ENCODE results near the gene BMP2K. TPM values are rescaled to one million over a fixed set of nuclear protein-coding genes. Genes with fewer than 3 reads are reported as not detected.

The BMP2K gene
- total RNA-seq, 6 donors from 2014 or later: 34.2 to 50.3 (median 42.1) TPM

GRCh38 chr4:78749258-78749971, 26.7 kb upstream of the BMP2K start:
- Histone ChIP-seq H3K36me3 (no peaks in the 10 kb centered on the region), H3K9me3 (no peaks in the 10 kb centered on the region), H3K4me3 (no peak overlapping the region), H3K27ac (peak overlapping the region in 1 of 4 donors; percentile 31), H3K27me3 (no peaks in the 10 kb centered on the region), H3K4me1 (peaks cover 0 to 15% (median 4%) of the 10 kb centered on the region in 4 donors)
- DNase-seq (no peak), ATAC-seq (ENCODE audit: low FRiP score in 2 of 2) (no peak)
- TF ChIP-seq, protein P1, sequence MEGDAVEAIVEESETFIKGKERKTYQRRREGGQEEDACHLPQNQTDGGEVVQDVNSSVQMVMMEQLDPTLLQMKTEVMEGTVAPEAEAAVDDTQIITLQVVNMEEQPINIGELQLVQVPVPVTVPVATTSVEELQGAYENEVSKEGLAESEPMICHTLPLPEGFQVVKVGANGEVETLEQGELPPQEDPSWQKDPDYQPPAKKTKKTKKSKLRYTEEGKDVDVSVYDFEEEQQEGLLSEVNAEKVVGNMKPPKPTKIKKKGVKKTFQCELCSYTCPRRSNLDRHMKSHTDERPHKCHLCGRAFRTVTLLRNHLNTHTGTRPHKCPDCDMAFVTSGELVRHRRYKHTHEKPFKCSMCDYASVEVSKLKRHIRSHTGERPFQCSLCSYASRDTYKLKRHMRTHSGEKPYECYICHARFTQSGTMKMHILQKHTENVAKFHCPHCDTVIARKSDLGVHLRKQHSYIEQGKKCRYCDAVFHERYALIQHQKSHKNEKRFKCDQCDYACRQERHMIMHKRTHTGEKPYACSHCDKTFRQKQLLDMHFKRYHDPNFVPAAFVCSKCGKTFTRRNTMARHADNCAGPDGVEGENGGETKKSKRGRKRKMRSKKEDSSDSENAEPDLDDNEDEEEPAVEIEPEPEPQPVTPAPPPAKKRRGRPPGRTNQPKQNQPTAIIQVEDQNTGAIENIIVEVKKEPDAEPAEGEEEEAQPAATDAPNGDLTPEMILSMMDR (IDR thresholded peaks at IDR 0.05): no peak
- TF ChIP-seq POLR2AphosphoS5 (IDR thresholded peaks at IDR 0.05) (no peak), EP300 (IDR thresholded peaks at IDR 0.05) (no peak), POLR2A (IDR thresholded peaks at IDR 0.05) (no peak)
- WGBS, 2 donors: 72 to 83% methylated on average over 4 of the region's 4 CpGs

DNA sequence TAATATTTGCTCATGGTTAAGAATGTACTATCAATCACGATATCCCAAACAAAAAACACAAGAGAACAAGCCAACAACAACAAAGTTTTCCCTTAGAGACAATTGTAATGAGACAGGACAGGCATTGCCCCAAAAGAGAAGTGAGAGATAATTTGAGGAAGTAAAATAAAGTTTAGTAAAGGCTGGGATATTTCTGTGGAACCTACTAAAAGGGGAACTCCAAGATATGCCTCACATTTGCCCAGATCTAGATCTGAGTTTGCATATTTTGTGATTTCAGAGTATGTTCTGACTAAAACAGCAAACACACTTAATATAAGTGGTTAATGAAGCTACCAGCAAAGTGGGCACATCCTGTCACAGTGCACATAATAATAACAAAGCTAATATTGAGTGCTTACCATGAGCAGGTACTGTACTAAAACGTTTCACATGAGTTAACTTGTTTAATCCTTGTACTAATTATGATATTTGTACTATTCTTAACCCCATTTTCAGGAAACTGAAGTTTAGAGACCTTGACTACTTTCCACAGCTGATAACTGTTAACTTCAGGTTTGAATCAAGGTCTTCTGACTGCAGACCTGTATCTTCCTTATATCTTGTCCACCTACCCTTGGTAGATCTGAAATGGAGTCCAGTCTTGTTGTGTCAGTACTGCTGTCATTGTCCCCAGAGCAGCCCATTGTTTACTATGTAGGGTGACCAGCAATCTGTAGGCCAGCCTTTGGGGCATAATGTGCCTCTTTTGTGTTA, 26.0 kb upstream of the BMP2K start:
- peak in 1 of 2 donors; percentile 91 for ATAC-seq (ENCODE audit: low FRiP score in 2 of 2)
- WGBS, 2 donors: 17 to 30% methylated on average over 2 of the region's 2 CpGs
- TF ChIP-seq, protein P1 (IDR thresholded peaks at IDR 0.05): no peak
- no peak for TF ChIP-seq EP300 (IDR thresholded peaks at IDR 0.05)
- TF ChIP-seq POLR2AphosphoS5 (IDR thresholded peaks at IDR 0.05): no peak
- TF ChIP-seq POLR2A (IDR thresholded peaks at IDR 0.05): no peak
- Histone ChIP-seq H3K4me3 (no peak overlapping the region), H3K27ac (peak overlapping the region in 3 of 4 donors; percentile 17 to 35 (median 27)), H3K27me3 (no peaks in the 10 kb centered on the region), H3K9me3 (no peaks in the 10 kb centered on the region), H3K36me3 (no peaks in the 10 kb centered on the region), H3K4me1 (peaks cover 0 to 15% (median 4%) of the 10 kb centered on the region in 4 donors)
- no peak for DNase-seq

DNA sequence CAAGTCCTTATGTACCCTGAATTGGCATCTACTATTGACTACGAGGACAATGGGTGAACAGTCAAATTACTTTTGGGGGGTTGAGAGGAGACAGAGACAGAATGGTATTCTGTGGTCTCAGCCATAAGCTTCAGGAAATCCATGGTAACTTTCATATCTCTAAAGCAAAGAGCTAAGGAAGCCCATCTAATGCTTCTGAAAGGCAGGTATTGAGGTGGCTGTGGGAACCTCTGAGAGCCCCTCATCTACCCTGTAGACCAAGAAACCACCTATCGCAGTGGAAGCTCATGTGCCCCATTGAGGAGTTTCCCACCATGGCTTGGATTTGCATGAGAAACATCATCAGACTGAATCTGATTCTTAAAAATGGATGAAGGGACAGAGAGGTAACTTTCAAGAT, 23.1 kb upstream of the BMP2K start:
- ATAC-seq (ENCODE audit: low FRiP score in 2 of 2): no peak
- WGBS, 2 donors: 94 to 100% methylated on average over 2 of the region's 2 CpGs
- TF ChIP-seq EP300 (IDR thresholded peaks at IDR 0.05) (no peak), POLR2A (IDR thresholded peaks at IDR 0.05) (no peak), POLR2AphosphoS5 (IDR thresholded peaks at IDR 0.05) (no peak)
- TF ChIP-seq, protein P1 (IDR thresholded peaks at IDR 0.05): no peak

DNA sequence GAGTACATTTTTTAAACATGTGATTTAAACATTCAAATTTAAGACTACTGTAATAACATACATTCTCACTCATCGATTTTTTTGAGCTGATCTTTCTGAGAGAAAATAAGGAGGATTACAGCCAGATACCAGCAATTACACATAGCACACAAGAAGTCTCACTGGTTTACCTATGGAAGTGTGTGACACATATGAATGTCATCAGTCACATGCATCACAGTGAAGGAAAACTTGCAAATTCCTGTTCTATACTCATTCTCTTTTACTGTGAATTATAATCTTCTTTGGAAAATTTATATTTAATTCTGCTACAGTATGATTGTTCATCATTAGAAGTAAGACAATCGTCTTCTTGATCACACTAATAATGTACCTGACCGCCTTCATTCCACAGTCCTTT, 21.3 kb upstream of the BMP2K start:
- ATAC-seq (ENCODE audit: low FRiP score in 2 of 2) (no peak), DNase-seq (no peak)
- no peaks in the 10 kb centered on the region for H3K36me3 ChIP-seq
- no peak overlapping the region for H3K27ac ChIP-seq
- WGBS, 2 donors: 88 to 94% methylated on average over 3 of the region's 3 CpGs
- H3K4me3 ChIP-seq: no peak overlapping the region
- H3K9me3 ChIP-seq: no peaks in the 10 kb centered on the region
- no peak for TF ChIP-seq POLR2A (IDR thresholded peaks at IDR 0.05)
- TF ChIP-seq, protein P1 (IDR thresholded peaks at IDR 0.05): no peak
- TF ChIP-seq POLR2AphosphoS5 (IDR thresholded peaks at IDR 0.05): no peak
- TF ChIP-seq EP300 (IDR thresholded peaks at IDR 0.05): no peak
- no peaks in the 10 kb centered on the region for H3K27me3 ChIP-seq
- peaks cover 0 to 9% (median 2%) of the 10 kb centered on the region in 4 donors for H3K4me1 ChIP-seq

More for the DNA sequence above, 23.1 kb upstream of the BMP2K start:
- no peak overlapping the region for H3K27ac ChIP-seq
- DNase-seq: no peak
- H3K9me3 ChIP-seq: no peaks in the 10 kb centered on the region
- no peaks in the 10 kb centered on the region for H3K27me3 ChIP-seq
- H3K4me1 ChIP-seq: peaks cover 0 to 15% (median 4%) of the 10 kb centered on the region in 4 donors
- H3K4me3 ChIP-seq: no peak overlapping the region
- no peaks in the 10 kb centered on the region for H3K36me3 ChIP-seq
